ENCODE measurements around the gene CDC42BPA.
"Not testable (repeated sequence)": the region's sequence is repeated elsewhere in the genome, so short reads cannot be mapped to it uniquely, and the experiment has no call there.

The CDC42BPA gene

DNA sequence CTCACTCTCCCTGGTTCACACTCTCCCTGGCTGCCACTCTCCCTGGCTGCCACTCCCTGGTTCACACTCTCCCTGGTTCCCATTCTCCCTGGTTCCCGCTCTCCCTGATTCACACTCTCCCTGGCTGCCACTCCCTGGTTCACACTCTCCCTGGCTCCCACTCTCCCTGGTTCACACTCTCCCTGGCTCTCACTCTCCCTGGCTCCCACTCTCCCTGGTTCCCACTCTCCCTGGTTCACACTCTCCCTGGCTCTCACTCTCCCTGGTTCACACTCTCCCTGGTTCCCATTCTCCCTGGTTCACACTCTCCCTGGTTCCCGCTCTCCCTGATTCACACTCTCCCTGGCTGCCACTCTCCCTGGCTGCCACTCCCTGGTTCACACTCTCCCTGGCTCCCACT lies 362.4 kb downstream of the CDC42BPA start:
- not testable (repeated sequence) for DNase-seq

DNA sequence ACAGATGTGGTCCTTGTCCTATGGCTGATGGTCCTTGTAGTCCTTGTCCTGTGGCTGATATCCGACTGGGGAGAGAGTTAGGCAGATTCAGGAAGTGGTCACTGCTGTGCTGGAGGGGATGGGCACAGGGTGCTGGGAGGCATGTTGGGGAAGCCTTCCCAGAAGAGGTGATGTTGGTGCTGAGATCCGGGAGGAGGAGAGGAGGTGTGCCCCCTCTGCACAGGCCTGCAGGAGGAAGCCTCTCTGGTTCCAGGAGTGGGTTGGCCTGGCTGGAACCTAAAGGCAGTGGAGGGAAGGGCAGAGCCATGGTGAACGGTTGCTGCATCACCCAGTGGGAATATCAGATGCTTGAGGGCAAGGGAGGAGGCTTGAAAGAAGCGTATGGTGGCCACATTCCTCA lies 363.5 kb downstream of the CDC42BPA start:
- DNase-seq: no peak

DNA sequence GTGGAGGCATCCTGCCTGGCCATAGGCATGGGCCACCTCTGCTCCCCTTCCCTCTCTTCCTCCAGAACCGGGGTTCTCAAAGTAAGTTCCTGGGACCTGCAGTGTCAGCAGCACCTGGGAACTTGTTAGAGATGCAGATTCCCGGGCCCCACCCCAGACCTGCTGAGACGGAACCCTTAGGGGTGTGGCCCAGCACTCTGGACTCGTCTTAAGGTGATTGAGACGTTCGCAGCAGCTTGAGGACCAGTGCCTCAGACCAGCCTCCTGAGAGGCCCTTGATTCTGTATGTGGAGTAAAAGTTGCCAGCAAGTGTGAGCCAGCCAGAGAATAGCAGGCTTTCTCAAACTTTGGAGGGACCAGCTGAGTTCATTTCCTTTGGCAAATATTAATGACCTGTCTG lies 364.0 kb downstream of the CDC42BPA start:
- no peak for DNase-seq

DNA sequence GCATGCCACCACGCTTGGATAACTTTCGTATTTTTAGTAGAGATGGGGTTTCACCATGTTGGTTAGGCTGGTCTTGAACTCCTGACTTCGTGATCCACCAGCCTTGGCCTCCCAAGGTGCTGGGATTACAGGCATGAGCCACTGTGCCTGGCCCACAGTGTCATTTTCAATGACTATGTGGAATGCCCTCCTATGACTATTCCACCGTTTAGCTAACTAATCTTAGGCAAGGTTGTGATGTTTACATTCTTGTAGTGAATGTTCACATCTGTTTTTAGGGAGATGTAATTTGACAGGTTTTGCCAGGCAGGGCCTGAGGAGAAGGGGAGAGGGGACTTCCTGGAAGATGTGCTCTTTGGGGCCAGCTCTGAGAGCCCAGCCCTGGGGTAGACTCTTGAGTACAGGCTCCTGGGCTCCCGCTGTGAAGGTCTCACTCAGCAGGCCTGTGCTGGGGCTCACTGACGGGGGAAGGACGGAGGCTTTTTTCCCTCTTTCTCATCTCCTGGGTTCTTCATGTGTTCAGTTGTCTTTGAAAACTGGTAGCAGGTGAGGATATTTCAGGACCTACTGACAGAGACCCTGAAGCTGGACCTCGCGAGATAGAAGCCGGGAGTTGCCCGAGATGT lies 365.0 kb downstream of the CDC42BPA start:
- DNase-seq: no peak

DNA sequence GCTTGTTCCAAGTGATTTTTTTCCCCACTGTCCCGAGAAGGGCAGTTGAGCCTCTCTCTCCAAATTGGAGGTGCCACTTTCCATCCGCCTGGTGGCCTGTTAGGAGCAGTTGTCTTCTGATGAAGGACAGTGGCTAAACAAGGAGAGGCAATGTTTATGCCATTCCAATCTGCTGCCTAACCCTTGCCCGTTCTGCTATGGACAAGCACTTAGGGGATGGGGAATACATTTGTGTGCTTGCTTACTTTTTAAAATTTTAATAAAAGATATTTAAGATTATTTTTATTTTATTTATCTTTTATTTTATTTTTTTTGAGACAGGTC lies 366.2 kb downstream of the CDC42BPA start:
- no peak for DNase-seq

DNA sequence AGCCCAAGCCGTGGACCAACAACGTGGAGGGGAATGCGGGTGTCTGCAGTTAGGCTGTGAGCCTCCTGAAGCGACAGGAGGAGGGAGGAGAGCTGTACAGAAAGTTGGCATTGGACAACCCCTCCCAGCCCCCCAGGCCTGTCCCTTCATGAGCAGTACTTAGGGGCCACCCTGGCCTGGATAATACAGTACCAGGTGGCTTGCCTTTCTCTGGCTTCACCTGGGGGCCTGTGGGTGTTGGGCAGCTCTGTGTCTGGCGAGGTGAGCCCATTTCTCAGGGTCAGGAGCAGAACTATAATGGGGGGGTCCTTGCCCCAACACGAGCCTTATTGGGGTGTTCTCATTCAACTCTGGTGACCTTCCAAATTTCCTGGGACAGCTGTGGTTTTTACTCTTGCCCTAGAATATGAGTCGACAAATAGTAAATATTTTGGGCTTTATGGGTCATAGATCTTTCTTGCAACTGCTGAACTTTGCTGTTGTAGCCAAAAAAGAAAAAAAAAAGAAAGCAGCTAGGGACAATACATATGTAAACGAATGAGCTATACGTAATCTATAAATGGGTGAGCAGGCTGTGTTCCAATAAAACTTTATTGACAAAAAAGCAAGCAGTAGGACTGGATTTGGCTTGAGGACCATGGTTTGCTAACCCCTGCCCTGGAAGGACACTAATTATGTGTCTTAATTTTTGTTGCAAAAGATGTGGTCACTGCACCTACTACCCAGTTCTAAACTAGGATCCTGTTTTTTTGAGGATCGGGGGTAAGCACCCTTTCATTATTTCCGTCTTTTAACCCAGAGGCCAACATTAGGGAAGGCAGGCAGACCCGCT lies 366.8 kb downstream of the CDC42BPA start:
- DNase-seq: no peak

DNA sequence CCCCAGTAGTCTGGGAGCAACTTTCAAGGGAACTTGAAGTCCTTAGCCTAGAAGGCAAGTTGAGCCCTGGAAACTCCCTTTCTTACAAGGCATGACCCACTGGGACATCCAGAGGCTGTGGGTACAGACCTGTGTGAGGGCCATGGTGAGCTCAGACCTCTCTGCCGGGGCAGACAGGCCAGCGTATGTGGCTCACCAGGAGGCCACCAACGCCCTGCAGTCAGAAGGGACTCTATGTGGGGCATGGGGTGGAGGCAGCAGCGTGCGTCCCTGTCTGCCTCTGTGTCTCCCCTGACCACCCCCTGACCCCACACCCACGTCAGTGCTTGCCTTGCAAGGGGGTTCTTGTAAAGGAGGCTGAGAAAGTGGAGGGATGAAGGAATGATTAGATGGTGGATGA lies 367.4 kb downstream of the CDC42BPA start:
- no peak for DNase-seq

DNA sequence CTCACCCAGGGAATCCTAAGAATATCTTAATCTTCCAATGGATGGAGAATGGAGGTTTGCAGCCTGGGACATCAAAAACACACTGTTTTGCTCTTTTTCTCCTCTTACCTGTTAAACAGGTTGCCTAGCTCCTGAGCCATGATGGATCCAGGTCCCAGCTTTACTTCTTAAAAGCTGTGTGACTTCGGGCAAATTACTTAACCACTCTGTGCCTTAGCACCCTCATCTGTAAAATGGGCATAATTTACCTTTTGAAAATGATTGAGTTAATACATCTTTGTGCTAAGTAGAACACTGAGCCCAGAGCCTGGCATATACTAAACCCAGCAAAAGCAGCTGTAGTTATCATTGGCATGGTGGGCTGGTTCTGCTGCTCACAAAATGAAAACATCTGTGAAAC lies 368.0 kb downstream of the CDC42BPA start:
- DNase-seq: no peak

DNA sequence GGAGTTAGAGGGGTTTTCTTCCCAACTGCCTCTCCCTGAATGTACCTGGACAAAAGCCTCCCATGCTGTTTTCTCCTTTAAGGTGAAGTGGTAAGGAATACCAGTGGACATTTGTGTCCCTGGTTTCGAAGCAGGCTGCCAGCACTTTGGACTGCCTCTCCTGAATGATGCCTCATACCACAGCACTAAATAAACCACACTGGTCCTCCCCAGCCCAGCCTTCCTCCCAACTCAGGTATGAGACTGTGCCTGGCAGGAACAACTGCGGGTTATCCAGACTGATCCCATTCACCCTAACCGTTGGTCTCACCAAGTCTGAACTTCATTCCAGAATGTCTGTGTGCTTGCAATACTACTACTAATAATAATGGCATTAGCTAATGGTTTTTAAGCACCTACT lies 368.9 kb downstream of the CDC42BPA start:
- no peak for DNase-seq

DNA sequence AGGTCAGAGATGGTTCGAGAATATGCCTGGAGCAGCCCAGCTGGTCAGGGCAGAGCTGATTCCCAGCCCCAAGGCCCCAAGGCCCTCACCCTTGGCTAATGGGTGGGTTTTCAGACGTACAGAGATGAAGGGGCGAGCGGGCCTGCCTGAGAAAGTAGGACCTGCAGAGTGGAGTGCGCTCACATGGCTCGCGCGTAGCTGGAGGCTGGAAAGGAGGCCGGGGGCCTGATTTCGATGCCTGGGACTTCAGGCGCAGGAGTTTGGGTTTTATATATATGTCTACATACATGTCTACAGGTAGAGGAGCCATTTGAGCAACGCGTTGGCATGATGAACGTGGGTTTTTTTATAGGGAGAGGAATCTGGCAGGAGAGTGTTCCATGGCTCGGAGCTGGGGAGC lies 369.3 kb downstream of the CDC42BPA start:
- no peak for DNase-seq

DNA sequence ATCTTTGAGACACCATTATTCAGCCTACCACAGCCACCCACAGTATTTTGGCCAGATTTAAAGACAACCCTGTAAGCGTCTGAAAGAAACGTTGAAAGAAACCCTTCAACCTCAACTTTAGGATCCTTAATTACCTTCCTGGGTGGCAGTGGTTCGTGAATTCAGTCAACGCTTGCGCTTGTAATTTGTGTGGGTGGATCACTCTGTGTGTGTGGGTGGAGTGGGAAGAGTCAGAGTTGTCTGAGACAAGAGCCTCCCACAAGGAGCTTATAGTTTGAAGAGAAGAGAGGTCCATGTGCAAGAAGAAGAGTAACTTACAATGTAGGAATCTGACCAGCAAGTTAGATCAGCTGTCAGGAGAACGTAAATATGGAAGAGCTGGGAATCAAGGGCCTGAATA lies 369.8 kb downstream of the CDC42BPA start:
- no peak for DNase-seq

DNA sequence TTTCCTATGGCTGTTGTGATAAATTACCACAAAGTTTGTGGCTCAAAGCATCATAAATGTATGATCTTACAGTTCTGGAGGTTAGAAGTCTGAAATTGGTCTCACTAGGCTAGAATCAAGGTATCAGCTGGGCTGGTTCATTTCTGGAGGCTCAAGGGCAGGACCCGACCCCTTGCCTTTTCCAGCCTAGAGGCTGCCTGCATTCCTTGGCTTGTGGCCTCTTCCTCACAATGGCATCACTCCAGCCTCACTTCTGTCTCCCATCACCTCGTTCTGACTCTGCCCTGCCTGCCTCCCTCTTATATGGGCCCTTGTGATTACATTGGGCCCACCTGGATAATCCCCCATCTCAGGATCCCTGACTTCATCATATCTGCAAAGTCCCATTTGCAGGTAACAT lies 370.2 kb downstream of the CDC42BPA start:
- no peak for DNase-seq

DNA sequence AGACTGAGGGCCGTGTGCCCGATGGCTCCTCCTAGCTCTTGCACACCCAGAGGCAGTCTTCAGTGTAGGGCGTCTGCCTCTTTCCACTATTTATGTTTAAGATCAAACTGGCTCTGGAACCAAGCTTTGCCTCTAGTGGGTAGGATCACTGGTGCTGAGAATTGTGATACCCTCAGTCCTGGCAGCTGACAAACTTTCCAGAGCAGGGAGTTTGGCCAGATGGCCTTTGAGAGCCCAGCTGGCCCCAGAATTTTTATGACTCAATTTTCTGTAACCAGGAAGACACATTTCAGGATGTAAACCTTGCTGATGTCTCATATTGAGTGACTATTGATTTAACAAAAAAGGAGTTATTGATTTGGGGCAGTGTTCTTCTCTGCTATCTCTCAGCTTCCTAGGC lies 371.5 kb downstream of the CDC42BPA start:
- no peak for DNase-seq

DNA sequence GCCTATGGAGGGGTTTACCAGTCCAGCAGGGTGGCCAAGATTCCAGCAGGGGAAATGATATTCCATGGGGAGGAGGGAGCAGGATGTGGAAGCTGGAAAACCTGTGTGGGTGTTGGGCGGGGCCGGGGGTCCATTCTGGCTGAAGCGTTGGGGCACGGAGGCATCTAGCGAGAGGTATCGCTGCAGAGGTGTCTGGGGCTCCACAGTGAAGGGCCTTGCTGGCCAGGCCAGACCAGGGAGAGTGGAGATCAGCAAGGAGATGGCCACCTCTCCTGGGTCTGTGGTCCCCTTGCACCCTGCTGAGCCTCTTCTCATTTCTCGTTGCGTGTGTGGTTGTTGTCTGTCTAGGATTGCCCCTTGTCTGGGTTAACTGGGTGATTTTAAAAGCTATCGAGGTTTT lies 372.0 kb downstream of the CDC42BPA start:
- DNase-seq: no peak

DNA sequence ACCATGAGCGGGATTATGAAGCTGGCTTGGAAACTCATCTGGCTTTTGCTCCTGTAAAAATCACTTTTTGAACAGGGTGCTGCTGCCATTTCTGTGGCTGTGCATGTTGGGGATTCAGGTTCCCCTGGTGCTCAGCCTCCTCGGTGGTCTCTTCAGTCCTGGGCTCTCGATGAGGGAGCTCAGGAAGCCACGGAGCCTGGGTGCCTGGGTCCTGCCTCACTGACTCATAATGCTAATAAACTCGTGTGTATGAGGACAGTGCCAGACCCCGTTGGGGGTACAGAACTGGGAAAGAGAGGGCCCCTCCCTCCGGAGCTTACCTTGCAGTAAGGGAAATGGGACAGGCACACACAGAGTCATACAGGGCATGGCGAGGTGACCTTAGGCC lies 372.4 kb downstream of the CDC42BPA start:
- DNase-seq: no peak

DNA sequence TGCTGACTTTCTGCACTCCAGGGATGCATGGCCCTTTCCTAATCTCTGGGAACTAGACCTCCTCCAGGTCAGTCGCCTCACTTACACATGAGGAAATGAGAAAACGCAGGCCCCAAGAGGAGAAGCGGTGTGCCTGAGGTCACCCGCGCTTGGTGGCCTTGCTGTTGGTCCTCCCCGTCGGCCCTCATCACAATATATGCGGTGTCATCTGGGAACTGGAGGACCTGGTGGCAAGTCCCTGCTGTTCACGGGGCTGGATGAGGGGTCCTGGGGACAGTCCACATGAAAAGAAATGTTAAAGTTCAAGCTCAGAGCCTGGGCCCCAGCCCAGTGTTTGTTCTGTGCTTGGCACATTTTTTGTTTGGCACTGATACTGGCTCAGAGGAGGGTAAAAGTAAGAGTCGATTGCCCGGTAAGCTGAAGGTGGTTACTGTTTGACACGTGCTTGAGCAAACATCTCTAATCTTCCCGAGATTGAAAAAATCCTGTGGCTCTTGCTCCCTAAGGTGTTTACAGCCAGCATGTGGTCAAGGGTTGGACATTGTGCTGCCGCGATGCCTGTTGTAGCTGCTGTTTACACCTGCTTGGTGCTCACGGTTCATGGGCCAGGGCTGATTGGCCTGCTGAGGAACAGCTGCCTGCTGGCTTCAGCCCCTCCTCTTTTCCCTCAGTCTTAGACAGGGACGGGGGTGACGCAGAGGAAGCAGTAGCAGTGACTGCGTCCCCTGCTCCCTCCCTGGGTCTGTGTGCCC lies 373.0 kb downstream of the CDC42BPA start:
- no peak for DNase-seq

DNA sequence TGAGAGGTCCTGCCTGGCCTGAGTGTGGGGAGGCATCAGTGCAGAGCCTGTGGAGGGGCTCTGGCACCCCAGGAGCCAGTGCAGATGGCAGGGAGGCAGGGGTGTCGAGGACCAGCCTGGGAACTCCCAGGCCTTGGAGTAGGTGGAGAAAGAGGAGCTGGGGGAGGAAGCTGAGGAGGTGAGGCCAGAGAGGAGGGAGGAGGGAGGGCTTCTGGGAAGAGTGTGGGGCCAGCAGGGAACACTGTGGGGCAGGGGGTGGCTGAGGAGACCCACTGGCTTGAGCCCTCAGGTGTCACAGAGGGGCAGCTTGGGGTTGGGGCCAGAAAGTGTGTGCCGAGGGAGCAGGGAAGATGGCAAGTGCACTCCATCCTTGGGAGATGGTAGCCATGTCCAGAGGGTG lies 374.4 kb downstream of the CDC42BPA start:
- no peak for DNase-seq

DNA sequence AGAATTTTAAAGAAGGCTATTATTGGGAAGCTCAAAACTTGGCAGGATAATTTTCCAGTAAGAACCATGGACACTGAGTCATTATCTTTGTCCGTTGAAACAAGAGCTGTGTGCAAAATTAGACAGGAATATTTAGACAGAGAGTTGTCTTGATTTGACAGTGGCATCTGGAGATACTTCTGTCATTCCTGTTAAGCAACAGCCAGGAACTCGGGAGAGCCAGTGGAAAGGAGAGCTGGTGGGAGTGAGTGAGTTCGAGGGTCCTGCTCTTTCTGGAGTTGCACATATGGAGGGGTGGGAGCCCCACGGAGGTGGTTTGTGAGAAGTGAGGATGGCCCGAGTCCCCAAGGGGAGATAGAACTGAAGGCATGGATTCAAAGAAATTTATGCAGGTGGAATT lies 375.1 kb downstream of the CDC42BPA start:
- DNase-seq: no peak

DNA sequence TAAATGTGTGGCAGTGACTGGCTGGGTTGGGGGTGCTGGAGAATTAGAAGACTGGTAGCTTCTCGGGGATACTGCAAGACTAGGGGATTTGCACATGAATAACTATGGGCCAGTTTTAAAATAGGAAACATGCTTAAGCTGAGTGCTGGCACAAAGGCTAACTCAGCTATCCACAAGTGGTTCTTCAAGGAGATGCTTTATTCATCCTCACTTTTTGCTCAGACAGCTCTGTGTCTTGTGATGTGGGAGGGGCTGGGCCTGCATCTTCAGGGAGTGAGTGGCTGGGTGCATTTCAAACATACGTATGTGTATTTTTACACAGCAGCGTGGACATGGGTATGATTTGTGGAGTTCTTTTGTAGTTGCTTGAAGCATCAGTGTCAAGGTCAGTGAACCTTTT lies 375.9 kb downstream of the CDC42BPA start:
- no peak for DNase-seq

DNA sequence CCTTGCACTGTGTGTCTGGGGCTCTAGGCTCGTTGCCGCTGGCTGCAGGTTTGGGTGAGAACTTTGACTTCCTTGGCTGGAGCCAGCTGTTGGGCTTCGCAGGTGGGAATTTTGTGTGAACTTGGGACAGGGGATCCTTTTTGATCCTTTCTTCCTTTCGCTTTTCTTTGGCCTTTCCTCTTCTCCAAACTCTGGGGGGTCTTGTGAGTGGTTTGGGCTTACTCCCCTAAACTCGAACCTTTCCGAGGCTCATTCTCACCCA lies 377.6 kb downstream of the CDC42BPA start:
- no peak for DNase-seq

DNA sequence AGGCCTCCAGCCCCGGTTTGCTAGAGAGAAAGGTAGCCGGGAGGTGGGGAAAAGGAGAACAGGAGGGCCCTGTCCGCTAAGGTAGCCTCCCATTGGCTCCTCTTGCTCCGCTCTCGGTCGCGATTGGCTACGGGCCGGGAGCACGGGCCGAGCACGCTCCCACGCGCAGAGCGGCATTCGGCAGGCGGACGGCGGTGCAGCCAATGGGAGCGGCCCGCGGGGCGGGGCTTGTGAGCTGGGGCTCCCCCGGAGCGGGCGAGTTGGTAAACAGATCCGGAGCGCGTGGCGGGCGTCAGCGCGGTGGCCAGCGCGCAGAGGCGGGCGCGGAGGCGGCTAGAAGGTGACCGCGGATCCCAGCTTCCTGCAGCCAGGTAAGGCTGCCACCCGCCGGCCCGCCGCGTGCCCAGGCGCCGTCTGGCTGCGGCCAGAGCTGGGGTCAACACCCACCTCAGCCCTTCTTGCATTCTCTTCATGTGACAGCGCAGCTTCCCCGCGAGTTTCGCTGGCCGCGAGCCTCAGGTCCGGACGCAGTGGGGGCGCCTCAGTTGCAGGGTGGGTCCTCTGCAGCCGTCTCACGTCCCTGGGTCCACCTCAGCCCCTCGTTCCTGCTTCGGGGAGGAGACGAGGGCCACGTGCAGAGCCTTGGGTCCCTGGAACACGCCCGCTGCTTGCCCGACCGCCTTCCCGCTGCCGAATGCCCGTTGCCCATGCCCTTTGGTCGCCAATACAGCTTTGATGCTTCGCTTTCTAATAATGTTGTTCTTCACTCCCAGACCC lies 378.1 kb downstream of the CDC42BPA start, which contains the start of gene COQ8A:
COQ8A (plus strand) TSS at position 266 of the 777 bp plus-strand sequence. CDS start 21,092 bp downstream, outside the sequence.
- peak; percentile 99 for DNase-seq
